GM21526 (cell line): ENCODE results near the gene KIN.
"Not testable (repeated sequence)": the region's sequence is repeated elsewhere in the genome, so short reads cannot be mapped to it uniquely, and the experiment has no call there.

Experiments used
- ATAC-seq: cut with Tn5 transposase; IDR thresholded peaks from one replicate; pipeline ENCODE4 v1.9.1; 2021; ENCODE audit warnings: moderate library complexity; ENCODE audit not compliant: unreplicated experiment, low FRiP score

The KIN gene

DNA sequence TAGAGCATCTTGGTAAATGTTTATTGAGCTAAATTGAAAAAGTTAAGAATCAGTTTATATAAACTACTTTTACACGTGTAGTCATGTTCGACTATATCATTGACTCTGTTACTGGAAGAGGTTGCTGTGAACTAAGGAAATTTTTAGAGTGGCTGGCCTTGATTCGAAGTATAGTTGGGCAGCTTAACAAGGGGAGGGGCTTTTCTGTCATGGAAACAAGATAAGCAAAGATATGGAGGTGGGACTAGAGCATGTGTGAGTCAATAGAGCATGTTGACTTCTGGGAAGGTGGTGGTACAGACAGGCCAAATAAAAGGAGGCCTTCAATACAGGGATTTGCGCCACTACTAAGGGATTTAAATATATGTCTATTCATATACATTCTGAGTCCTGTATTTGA, 7.8 kb upstream of the KIN start:
- no peak for ATAC-seq

DNA sequence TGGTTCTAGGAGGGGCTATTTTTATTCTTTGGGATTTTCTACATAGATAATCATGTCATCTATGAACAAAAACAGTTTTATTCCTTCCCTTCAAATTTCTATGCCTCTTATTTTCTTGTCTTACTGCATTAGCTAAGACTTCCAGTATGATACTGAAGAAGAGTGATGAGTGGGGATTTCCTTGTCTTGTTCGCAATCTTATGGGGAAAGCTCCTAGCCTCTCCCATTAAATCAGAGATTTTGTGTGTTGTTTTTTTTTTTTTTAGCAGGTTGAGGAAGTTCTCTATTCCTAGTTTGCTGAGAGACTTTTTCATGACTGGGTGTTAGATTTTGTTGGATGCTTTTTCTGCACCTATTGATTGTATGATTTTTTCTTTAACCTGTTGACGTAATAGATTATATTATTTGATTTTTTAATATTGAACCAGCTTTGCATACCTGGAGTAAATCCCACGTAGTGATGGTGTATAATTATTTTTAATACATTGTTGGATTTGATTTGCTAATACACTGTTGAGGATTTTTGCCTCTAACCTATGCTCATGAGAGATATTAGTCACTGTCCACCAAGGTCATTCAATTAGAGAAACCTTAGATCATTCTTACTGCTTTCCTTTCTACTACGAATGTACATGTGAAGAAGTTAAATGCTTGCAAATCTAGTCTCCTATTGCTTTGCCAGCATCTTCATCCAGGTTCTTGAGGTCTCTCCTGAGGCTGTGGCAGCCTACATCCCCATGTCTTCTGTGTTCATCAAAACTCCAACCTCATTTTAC, 6.6 kb upstream of the KIN start:
- ATAC-seq = no peak

DNA sequence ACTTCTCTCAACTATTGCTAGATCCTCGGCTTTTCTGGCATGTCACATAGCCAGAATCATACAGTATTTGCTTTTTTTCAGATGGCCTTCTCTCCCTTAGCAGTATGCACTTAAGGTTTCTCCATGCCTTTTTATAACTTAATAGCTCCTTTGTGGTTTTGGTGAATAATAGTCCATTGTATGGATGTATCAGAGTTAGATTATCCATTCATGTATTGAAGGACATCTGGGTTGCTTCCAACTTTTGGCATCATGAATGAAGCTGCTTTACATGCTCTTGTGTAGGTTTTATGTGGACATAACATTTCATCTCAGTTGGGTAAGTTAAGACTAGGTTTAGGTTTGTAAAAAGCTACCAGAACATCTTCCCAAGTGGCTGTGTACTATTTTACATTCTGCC, 4.7 kb upstream of the KIN start:
- no peak for ATAC-seq

DNA sequence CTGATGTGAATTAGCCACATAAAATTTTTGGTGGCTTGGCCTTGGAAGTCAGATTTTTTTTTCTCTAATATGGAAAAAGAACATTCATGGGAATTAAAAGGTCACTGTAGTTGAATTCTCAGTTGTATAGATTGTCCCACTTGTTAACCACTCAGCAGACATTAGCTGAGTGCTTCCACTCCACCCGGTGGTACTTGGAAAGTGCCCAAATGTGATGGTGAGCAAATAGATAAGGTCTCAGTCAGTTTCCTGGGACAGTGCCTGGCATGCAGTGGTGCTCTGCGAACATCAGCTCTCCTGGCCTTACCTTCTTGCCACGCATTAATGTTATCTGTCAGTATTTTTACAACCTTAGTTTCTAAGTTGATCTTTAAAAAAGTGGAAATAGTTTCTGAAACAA, 1.6 kb upstream of the KIN start:
- ATAC-seq = no peak

DNA sequence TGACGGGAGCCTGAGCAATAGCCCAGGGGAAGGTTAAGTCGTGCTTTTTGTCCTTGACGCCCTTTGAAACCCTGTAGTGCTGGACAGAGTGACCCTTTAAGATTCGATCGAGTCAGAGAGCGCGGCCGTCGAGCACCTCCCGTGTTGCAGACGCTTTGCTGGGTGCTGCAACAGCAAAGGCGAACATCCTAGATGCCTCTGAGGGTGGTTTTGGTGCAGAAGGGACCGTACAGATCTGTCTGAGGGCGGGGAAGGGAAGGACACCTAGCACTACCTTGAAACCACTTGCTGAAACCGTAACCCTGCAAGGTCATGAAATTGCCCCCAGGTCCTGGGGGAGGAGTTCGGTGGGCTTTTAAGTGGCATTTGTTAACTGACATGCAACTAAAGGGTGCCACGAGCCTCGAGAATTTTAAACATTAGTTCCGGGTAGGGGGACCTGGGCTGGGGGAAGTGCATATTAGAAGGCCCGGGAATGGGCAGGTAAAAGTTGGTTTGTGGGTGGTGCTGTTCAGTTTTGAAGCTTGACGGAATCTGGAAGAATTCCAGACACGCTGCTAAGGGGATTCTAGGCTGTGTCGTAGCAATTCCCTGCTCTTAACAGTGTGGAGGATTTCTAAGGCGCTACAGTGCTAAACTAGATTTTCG, 970 bp upstream of the KIN start:
- ATAC-seq = peak; percentile 17

DNA sequence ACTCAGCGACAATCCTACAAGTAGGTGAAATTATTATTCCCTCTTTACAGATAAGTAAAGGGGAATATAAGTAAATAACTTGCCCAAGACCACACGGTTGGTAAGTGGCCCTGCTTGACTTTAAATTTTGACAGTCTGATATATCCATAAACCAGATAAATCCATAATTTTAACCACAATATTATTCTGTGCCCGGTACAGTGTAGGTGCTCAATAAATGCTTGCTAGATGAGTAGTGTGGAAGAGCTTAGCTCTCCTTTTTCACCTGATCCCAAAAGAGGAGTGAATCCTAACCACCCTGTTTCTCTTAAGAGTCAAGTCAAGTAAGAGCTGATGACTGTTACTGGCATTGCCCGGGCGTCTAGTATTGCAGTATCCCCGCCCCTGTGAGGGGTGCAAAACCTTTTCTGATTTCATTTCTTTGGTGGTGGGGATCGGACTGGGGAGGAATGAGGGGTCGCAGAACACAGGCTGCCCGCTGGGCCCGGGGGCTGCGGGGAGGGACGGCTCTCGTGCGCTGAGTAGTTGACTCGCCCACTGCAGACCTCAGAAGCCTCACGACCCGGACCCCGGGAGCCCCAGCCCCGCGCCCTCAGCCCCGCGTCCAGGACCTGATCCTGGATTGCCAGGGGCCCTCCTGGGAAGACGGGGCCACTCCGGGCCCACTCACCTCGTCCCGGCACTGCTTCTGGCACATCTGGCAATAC, 490 bp downstream of the KIN start:
- ATAC-seq = peak; percentile 1

DNA sequence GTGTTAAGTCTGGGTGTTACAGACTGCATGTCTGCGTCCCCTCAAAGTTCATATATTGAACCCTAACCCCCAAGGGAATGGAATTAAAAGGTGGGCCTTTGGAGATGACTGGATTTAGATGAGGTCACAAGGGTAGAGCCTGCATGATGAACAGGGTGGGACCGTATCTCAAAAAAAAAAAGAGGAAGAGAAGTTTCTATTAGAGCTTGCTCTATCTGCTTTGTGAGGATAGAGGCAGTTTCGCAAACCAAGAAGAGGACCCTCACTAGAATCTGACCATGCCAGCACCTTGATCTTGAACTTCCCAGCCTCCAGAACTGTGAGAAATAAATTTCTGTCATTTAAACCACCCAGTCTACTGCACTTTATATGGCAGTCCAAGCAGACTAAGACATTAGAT, 1.4 kb downstream of the KIN start:
- ATAC-seq = no peak

DNA sequence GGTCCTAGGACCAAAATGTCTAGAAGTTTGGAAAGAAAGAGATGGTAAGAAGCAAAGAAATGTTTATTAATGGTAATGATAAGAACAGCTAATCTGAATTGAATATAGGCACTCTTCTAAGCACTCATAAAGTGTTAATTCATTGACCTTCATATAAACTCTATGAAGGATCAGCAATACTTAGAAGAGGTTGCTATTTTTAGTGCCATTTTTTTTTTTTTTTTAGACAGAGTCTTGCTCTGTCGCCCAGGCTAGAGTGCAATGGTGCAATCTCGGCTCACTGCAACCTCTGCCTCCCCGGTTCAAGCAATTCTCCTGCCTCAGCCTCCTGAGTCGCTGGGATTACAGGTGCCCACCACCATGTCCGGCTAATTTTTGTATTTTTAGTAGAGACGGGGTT, 5.6 kb downstream of the KIN start:
- ATAC-seq = not testable (repeated sequence)

DNA sequence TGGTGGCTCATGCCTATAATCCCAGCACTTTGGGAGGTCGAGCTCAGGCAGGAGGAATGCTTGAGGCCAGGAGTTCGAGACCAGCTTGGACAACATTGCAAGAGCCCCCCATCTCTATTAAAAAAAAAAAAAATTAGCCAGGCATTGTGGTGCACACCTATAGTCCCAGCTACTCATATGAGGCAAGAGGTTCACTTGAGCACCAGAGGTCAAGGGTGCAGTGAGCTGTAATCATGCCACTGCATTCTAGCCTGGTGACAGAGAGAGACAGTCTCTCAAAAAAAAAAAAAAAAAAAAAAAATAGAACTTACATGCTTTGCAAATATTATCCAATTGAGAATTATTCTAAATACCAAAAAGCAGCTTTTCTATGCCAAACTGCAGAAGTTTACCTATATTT, 11.0 kb downstream of the KIN start:
- ATAC-seq = no peak

DNA sequence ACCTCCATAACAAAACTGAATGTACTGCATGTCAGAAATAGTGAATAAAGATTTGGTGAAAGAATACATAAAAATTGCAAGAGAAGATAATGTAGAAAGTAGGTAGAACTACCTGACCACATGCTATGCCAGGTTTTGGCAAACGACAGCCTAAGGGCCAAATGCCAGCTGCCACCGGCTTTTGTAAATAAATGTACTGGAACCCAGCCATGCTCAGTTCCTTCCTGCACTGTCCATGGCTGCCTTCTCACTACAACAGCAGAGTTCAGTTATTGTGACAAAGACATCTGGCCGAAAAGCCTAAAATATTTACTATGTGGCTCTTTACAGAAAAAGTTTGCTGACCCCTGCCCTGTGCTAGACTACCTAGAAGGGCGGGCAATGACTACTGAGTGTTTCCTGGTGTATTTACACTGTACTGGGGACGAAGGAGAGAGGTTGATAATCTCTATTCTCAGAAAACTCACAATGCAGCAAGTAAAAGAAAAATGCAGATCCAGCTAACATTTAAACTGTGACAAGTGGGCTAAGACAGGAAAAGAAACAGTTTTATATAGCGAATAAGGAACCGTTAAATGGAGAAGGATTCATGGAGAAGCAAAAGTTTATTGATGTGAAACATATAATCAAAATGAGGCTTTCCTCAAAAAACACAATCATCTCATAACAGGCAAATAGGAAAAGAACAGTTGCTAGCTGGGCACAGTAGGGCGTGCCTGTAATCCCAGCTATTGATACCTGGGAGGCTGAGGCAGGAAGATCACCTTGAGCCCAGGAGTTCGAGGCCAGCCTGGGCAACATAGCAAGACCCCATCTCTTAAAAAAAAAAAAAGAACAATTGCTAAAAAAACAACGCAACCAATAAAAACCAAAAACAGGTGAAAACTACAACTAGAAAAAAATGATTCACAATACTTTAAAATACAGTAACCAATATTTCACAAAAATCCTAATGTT, 13.7 kb downstream of the KIN start:
- no peak for ATAC-seq

DNA sequence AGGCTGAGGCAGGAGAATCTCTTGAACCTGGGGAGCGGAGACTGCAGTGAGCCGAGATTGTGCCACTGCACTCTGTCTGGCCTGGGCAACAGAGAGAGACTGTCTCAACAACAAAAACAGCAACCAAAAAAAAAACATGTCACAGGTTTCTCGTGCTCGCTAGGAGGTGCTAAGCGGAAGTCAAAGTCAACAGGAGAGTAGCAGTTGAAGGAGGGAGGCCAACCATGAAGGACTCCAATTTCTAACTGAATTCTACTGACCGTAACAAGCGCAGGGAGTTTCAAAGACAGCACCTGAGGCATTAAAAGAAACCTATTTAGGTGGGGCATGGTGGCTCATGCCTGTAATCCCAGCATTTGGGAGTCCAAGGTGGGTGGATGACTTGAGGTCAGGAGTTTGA, 19.4 kb downstream of the KIN start:
- no peak for ATAC-seq

DNA sequence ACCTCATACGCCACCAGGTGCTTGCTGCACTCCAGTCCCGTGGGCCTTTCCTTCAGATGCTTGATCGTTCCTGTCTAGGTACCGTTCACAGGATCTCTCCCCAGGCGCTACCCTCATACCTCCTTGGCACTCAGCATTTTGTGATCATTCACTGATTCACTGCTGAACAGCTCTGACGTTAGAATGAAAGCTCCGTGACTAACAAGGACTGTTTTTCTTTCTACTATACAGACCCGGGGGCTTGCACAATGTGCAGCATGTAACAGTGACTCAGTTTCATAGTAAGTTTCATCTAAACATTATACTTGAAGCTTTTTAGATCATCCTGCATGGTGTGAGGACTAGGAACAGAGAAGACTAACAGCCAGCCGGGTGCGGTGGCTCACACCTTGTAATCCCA, 20.6 kb downstream of the KIN start:
- ATAC-seq = no peak

DNA sequence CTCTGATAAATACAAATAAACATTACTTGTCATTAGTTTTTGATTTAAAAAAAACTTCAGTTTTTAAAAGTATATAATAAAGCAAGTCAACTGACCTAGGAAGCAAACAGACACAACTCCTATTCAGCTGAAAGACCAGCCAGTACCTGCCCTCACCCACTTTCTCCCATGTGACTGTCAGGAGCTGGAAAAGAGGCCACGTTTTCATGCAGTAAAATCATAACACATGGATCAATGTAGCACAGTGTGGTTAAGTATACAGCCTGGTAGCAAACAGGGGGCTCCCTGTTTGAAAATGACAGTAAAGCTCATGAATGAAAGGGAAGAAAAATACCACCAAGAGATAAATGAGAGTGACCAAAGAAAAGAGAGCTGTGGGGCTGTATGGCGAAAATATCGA, 21.6 kb downstream of the KIN start:
- ATAC-seq = no peak

DNA sequence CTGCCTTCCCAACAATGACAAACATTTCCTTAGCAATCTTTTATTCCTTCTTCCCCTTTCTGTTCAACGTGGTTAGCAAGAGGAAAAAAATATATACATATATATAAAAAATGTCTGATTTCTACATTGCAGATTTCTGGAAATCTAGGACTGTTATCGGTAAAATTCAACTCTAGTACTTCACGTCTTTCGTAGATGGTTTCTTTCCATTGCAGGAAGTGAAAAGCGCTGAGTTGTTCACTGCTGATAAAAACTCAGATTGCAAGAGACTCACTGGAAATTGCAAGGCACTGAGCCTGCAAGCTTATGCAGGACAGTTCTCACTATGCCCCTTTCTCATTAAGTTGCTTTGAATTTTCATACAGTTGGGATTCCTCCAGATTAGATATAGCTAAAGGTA, 23.9 kb downstream of the KIN start:
- ATAC-seq = no peak

DNA sequence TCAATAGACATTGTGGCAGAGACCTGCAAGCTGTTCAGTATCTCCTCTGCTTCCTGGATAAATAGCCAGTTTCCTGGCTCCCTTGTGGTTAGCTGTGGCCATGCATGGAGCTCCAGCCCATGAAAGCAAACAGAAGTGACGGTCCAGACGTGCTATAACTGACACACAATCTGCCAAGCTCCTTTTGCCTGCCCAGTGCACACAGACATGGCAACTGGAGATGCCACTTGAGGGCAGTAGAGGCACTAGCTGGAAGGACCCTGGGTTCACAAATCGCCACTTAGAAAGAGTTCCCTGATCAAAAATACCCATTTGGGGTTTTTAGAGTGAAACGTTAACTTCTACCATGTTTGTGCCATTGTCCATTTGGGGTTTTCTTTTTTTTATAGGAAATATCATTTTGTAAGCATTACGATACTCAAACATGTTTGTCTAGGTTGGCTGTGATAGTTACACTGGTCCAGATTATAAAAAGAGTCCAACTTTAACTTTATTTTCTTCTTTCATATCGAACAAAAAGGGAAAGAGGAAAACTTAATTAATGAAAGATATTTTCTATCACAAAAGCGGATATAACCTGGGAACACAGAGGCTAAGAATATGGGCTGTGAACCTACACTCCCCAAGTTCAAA, 31.3 kb downstream of the KIN start:
- ATAC-seq = no peak

DNA sequence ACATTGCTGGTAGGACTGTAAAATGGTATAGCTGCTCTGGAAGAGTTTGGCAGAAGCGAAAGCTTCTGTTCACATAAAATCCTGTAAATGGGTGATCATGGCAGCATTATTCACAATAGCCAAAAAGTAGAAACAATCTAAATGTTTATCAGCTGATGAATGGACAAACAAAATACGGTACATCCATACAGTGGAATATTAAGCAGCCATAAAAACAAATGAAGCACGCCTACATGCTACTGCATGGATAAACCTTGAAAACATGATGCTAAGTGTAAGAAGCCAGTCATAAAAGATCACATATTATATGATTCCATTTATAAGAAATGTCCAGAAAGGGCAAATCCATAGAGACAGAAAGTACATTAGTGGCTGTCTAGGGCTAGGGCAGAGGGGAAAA, 32.7 kb downstream of the KIN start:
- ATAC-seq = no peak

DNA sequence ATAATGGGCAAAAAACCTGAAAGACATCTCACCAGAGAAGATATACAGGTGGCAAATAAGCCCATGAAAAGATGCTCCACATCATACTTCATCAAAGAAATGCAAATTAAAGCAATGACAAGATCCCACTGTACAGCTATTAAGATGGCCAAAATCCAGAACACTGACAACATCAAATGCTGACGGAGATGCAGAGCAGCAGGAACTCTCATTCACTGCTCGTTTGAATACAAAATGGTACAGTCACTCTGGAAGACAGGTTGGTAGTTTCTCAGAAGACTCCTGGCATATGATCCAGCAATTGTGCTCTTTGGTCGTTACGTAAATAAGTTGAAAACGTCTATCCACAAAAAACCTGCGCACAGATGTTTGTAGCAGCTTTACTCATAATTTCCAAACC, 35.5 kb downstream of the KIN start:
- no peak for ATAC-seq

DNA sequence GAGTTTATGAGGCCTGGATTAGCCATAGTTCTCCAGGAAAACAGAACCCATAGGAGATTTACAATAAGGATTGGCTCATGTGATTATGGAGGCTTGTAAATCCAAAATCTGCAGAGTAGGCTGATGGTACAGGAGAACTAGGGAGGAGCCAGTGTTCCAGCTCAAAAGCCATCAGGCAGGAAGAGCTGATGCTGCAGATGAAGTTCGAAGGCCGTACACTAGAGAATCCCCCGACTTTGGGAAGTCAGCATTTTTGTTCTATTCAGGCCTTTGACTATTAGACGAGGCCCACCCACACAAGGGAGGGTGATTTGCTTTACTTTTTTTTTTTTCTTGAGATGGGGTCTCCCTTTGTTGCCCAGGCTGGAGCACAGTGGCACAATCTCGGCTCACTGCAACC, 37.6 kb downstream of the KIN start:
- no peak for ATAC-seq

DNA sequence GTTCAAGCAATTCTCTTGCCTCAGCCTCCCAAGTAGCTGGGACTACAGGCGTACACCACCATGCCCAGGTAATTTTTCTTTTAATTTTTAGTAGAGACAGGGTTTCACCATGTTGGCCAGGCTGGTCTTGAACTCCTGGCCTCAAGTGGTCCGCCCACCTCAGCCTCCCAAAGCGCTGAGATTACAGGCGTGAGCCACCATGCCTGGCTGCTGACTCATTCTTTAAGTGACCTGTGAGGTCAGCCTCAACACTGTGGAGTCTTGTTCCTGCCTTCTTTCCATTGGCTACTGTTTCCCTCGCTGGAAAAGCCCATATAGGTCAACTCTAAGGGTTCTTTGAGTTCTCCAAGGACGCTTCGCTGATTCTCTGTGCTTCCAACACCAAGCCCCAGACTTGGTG, 39.2 kb downstream of the KIN start:
- not testable (repeated sequence) for ATAC-seq

DNA sequence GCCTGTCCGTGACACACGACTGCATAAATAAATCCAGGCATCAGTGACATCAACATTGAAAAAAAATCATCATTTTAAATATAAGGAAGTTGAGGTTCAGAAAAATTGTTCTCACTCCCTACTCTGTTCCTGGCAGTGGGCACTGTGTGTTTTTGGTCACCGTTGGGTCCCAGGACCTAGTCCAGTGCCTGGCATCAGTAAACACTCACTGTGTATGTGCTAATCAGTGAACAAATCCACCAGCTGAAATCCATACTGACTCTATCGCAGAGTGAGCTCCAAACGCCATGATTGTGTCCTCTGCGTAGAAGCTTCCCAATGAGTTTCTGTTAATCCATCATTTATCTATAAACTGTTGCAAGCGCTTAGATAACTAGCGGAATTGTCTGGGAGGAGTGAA, 43.5 kb downstream of the KIN start:
- ATAC-seq = no peak
